Skeletal muscle cell (primary cell): ENCODE results near the gene TAF4.

Source experiments
- DNase-seq: peaks from one replicate; pipeline ENCODE4 v3.0.0-alpha.2; 2010; ENCODE audit warnings: low read depth
- H3K4me3 ChIP-seq: 2 replicates; pipeline ENCODE4 v1.5.1; 2011; ENCODE audit warnings: low read depth, mild to moderate bottlenecking, control low read depth, low read length, moderate library complexity

The TAF4 gene

DNA sequence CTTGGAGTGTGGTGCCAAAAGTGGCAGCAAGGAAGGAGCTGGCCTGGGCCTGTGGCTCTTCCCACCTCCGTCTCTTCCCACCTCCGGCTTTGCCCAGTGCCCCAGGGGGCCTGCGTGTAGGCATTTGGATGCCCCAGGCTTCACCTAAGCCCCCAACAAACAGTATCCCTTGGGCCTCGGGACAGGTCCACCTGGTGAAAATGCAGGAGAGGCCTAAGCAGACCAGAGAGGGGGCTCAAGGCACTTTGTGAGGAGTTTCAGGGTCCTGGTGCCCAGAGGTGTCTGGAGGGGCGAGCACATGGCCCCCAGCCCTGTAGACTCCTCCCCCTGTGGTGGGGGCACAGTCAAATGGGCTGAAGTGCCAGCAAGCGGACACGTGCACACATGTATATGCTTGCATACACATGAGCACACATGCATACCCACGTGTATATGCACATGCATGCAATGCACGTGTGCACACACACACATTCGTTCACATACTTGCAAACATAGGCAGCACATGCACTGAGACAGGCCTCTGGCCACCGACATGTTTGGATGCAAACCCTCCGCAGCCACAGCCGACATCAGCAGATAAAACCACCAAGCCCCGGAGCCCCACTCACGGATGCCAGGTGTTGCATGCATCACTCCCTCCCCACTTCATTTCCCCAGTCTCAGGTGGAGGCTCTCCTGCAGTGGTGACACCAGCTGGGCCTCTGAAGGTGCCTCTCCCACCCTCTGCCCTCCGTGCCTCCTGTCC, 124.5 kb downstream of the TAF4 start:
- H3K4me3 ChIP-seq = no peak overlapping the region
- no peak for DNase-seq

DNA sequence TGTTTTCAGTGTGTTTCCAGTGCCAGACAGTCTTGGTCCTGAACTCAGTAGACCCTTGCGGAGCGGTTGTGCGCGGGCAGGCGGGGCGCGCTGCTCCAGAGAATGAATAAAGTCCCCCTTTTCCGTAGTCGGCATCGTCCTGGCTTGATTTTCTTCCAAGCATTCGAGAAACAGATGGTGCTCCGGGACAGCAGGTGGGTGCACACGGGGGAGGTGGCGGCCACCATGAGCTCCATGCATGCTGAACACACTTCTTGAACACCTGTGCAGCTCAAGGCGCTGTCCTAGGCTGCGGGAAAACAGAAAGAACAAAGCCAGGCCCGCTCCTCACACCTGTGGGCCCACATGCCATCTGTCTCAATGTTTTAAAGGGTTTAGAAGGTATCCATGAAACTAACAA, 125.2 kb downstream of the TAF4 start:
- H3K4me3 ChIP-seq = no peak overlapping the region
- DNase-seq = no peak

DNA sequence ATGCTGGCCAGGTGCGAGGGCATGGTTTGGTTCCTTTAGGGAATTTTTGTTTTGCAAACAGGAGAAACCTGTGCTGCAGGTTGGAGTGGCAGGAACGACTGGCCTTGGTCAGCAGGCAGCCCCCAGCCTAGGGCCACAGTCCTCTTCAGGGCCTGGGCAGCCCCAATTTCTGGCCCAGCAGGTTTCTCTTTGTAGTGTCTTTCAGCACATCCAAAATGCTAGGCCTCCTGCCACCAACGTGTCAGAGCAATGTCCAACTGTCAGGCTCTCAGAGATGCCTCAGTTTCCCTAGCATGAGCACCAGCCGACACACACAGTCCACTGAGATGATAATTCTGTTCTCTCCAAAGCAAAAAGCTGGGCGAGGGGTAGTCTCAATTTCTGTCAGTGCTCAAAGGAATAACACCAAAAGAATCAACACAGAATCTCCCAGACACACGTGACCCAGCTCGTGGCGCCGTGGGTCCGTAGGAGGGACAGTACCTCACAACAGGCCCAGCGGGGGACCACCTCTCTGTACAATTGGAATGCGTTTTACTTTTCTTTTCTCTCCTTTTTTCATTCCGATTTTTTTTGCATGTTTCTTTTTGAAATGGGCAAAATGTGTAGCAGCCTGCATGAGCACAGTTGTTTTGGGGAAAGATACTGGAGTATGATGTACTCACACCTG, 125.9 kb downstream of the TAF4 start:
- no peak for DNase-seq
- H3K4me3 ChIP-seq = no peak overlapping the region

DNA sequence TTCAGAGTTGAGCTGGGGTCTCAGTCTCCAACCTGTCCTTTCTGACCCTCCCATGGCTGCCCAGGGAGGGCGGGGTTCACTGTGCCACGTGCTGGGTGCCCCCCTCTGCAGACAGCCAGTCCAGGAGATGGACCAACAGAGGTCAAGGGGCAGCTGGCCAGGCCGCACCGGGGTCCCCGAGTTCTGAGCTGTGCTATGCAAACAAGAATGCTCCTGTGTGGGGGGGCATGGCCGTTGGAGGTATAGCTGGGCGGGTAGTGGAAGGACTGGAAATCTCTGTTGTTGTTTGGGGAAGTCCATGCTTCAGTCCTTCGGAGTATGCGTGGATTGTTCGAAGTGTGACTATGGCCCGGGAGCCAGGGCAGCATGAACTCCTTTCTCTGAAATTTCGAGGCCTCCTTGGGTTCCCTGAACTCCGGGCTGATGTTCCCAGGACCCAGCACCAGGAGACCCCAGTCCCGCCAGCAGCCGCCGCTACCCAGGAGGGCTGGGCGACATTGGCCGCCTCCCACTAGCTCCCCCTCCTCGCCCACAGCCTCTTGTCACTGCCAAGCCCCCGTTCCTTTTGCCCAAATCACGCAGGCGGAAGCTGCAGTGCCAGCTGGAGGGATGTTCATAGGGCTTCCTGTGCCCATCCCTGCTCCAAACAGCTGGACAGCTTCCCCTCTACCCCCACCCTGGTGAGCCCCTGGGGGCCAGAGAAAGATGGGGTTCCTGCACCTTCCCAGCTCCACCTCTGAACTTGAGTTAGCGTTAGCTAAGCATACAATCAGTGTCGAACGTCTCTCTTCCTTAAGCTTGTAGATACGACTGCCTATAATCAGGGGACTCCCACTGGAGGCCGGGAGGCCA, 126.6 kb downstream of the TAF4 start:
- H3K4me3 ChIP-seq = no peak overlapping the region
- no peak for DNase-seq

DNA sequence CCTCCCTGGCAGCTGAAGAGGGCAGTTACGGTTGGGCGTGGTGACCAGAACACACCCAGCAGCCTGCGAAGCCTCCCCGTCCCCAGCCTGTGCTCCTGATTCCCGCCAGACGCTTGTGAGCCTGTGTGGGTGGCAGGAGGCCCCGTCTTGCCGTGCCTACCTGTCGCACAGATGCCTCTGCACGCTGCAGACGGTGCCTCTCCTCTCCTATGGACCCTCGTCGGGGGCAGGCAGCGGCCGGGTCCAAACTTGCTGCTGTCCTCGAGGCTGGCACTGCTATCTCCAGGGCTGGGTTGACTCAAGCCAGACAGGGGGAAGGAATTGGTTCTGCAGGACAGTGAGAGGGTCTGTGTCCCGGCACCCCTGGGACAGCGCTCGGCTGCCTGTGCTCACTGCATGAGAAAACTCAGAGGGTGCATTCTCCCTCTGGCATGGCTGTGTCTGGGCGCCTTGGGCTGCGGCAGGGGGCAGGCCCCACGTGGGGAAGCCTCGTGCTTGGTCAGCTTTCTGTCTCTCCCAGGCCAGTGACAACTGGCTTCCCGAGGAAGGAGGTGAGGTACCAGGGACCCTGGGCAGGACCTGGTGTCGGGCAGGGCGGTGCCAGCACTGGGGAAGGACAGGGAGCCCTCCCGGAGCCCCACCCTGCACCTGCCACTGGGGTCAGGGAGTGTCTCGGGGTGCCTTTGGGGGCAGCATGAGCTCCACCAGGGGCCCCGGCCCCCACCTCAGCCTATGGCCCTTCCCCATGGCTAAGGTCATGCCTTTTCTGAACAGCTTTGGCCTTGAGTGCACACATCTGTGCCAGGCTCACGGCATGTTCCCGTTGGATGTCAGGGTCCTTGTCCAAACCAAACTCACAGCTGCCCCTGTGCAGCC, 127.5 kb downstream of the TAF4 start:
- no peak for DNase-seq
- no peak overlapping the region for H3K4me3 ChIP-seq

DNA sequence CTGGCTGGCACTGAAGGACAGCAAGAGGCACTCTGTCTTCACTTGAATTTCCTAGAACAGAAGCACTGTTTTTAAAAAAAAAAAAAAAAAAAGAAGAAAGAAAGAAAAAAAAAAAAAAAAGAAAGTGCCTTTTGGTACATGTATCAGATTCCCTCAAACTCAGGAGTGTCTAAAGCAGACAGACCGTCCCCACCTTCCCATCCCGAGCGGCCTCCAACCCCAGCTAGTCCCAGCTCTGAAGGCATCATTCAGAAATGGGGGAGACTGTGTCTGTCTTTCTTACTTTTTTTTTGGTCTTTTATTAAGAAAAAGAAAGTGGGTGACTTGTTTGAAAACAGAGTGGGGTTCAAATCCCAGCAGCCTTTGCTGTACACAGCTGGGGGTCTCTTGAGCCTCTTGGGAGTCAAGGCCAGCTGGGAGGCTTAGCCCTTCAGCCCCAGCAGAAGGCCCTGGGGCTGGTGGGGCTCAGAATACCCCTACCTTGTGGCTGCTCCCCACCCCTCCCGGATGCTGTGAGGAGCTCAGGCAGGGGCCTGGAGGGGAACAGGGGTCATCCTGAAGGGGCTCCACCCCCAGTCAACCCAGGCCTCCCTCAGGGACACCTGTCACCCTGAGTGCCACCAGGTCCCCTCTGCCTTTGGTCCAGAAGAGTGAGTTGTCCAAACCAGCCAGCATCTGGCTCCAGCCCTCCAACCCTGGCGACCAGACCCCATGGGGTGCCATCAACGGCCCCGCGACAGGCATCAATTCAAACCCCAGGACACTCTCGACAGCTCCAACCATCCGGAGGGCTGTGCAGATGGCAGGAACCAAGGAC, 128.3 kb downstream of the TAF4 start:
- no peak for DNase-seq
- H3K4me3 ChIP-seq = no peak overlapping the region

DNA sequence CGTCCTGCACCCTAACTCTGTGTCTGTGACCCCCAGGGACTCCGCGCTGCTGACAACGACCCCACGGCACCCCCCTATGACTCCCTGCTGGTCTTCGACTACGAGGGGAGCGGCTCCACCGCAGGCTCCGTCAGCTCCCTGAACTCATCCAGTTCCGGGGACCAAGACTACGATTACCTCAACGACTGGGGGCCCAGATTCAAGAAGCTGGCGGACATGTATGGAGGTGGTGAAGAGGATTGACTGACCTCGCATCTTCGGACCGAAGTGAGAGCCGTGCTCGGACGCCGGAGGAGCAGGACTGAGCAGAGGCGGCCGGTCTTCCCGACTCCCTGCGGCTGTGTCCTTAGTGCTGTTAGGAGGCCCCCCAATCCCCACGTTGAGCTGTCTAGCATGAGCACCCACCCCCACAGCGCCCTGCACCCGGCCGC, 129.0 kb downstream of the TAF4 start:
- DNase-seq = no peak
- no peak overlapping the region for H3K4me3 ChIP-seq

DNA sequence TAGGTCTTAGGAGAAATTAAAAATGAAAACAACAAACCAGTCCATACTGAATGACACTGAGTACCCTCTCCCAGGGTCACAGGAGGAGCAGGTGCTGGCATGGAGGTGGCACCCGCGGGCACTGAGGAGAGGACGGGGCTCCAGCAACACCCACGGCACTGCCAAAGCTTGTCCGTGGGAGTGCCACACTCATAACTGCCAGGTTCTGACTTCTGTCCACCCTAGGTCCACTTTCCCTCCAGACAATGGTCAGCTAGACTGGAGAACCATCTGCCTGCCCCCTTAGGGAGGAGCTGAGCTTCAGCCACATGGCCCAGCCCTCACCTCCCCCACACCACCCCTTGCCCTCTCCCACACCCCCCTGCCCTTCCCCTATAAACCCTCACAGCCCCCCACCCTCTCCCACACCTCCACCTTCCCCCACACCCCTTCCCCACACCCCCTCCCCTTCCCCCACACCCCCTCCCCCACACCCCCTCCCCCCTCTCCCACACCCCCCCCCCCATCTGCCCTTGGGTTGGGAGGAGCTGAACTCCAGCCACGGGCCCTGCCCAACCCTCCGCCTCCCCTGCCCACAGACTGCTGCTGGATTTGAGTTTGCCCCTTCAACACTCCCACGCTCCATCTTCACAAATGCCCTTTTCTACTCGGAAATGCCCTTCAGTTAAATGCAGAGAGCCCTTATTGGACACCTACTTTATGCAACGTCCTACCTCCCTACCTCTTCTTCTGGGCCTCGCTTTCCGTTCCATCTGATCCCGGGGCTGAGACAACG, 129.6 kb downstream of the TAF4 start:
- DNase-seq = no peak
- no peak overlapping the region for H3K4me3 ChIP-seq

DNA sequence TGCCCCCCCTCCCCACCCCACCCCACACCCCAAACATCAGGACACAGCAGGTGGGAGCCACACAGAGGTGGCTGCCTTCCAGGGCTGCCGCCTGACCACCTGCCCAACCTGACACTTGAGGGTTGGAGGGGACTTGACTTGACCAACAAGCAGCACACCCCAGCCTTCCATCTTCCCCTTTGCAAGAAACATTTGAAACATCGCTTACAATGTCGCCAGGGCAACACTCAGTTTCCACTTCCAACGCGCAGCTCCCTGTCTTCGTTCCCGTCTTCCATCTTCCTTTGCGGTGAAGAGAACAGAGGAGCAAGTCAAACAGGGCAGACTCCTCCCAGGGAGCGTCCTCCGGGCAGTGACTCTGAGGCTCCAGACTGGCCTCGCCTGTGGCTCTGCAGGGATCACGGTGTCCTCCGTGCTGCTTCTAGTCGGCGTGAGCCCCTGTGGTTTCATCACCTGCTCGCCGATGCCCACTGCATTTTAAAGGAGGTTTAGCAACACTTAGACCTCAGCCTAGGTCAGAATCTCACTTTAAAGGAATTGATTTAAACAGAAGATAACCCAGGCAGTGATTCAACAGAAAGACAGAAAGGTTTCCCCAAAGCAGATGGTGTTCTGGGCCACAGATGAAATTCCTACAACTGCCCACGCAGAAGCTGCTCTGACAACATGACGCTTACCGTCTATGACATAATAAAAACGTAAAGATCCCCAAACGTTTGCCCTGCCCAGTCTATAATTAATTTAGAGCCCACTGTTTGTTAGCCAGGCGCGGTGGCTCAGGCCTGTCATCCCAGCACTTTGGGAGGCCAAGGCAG, 130.8 kb downstream of the TAF4 start:
- no peak overlapping the region for H3K4me3 ChIP-seq
- DNase-seq = peak; percentile 3

DNA sequence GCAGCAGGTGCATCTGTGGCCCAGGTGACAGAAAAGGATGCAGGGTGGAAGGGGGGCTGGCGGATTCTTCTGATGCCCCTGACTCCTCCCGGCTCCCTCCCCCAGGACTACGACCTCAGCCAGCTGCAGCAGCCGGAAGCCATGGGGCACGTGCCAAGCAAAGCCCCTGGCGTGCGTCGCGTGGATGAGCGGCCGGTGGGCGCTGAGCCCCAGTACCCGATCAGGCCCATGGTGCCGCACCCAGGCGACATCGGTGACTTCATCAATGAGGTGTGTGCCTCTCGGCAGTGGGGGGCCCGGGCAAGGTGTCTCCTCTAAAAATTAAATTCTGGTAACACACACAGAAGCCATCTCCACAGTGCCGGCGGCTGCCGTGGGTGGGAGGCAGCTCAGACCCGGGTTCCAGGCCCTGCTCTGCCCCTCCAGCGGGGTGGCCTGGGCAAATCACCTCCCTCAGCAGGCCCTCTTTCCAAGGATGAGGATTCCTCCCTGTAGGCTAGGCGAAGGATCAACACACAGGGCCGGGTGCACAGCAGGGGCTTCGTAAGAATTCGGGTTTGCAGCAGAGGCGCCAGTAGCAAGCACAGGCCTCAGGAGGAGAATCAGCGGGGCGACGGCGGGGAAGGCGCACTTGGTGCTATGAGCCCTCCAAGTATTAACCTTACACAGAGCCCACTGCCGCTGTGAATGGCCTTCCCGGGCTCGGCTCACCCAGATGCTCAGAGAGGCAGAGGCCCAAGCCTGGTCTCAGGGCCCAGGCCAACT, 131.5 kb downstream of the TAF4 start:
- no peak for DNase-seq

DNA sequence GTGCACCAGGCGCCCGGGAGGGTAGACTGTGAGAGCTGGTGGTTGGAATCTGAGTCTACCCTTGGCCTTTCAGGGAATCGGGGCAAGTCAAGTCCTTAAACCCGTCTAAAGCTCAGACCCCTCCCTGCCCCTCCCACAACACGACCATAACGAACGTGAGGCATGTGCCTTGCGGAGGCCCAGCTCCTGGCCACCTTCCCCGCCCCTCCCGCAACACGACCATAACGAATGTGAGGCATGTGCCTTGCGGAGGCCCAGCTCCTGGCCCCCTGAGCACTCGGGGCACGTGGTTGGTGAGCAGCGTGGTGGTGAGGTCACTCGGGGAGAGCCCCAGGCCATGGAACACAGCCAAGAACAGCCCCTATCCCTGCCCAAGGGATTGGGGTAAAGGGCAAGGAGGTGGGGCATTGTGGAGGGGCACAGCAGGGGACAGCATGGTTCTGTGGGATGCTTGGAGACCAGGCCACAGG, 132.2 kb downstream of the TAF4 start:
- DNase-seq = no peak
- no peak overlapping the region for H3K4me3 ChIP-seq

More for the DNA sequence above, 131.5 kb downstream of the TAF4 start:
- no peak overlapping the region for H3K4me3 ChIP-seq

DNA sequence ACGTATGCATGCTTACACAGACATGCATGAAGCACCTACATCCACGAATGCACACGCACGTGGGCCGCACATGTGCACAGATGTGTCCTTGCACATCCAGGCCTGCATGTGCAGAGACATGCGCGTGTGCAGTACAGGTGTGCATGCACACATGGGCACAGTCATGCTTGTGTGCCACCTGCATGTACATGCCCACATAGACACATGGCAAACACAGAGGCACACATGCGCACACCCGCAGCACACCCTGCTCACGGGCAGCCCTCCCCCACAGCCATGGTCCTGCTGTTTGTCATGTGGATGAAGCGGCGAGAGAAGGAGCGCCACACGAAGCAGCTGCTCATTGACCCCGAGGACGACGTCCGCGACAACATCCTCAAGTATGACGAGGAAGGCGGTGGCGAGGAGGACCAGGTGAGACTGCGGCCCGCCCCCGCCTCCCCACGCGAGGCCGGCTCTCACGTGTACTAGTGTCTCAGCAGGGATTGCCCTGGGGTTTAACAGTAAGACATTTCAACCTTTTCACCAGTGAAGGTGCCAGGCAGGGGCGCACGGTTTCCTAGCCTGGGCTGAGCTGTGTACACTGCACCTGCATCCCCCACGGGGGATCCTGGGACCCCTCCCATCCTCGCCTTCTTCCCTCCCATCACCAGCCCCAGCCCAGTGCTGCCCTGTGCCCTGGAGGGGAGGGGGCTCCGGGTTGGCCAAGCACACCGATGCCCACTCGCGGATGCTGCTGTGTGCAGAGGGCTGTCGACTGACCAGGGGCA, 132.8 kb downstream of the TAF4 start:
- no peak overlapping the region for H3K4me3 ChIP-seq
- DNase-seq = no peak

DNA sequence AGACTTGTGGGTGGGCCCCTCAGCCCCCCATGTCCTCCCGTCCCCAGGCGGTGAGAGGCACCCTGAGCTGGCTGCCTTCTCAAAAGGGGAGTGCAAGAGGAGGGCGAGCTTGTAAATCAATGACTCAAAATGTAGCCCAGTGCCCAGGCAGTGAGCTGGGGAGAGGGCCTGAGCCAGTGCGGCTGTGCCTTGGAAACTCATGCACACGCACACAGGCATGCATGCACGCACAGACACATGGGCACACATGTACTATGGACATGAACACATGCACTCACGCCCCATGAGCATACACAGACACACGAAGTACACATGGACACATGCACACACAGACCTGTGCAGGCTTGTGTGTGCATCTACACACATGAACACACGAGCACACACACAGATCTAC, 133.5 kb downstream of the TAF4 start:
- H3K4me3 ChIP-seq = no peak overlapping the region
- DNase-seq = no peak

DNA sequence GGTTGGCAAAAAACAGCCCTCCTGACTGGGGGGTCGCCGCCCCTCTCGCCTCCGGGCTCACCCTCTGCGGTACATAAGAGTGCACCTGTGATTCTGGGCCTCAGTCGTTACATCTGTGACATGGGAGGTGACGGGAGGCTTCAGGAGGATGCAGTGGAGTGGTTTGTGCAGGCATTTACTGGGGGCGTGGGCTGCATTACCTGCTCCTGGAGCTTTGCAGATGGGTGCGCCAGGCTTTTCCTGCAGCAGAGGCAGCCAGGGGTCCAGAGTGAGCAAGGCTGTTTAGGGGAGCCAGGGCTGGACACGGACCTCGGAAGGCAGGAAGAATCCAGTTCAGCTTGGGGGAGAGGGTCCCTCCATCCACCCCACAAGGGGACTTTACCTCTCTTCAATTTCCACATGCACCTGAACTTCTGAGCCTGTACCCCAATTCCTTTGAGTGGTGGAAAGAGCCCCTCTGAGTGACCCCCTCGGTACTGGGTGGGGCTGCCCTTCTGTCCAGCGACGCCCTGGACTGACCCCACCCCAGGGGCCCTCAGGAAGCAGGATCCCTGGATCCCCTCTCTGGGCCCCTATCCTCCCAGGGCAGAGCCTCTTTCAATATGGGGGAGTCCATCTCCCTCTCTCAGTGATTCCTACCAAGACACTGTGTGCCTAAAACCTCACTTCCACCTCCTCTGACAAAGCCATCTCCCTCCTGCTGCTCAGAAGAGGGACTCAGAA, 134.0 kb downstream of the TAF4 start:
- H3K4me3 ChIP-seq = no peak overlapping the region
- no peak for DNase-seq
